ENCODE measurements around the gene TMEM176B. TPM values are rescaled to one million over a fixed set of nuclear protein-coding genes. Genes with fewer than 3 reads are reported as not detected.

TMEM176B gene
- total and polyA plus RNA-seq, 12 donors, result 1.8 to 99.1 (median 37.6) TPM

- intact Hi-C loops (cut with DNase I), result no loop called here
- TF ChIP-seq, protein P1, sequence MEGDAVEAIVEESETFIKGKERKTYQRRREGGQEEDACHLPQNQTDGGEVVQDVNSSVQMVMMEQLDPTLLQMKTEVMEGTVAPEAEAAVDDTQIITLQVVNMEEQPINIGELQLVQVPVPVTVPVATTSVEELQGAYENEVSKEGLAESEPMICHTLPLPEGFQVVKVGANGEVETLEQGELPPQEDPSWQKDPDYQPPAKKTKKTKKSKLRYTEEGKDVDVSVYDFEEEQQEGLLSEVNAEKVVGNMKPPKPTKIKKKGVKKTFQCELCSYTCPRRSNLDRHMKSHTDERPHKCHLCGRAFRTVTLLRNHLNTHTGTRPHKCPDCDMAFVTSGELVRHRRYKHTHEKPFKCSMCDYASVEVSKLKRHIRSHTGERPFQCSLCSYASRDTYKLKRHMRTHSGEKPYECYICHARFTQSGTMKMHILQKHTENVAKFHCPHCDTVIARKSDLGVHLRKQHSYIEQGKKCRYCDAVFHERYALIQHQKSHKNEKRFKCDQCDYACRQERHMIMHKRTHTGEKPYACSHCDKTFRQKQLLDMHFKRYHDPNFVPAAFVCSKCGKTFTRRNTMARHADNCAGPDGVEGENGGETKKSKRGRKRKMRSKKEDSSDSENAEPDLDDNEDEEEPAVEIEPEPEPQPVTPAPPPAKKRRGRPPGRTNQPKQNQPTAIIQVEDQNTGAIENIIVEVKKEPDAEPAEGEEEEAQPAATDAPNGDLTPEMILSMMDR (IDR thresholded peaks at IDR 0.05), result no peak
- no peak for TF ChIP-seq POLR2A (IDR thresholded peaks at IDR 0.05)
- H3K9me3 ChIP-seq (replicated peaks in 1 of 3), result no peaks in the 10 kb centered on the region
- no peaks in the 10 kb centered on the region for H3K27me3 ChIP-seq
- H3K4me3 ChIP-seq, result no peak overlapping the region
- H3K4me1 ChIP-seq (replicated peaks in 1 of 2), result no peaks in the 10 kb centered on the region
- DNase-seq, result peak in 2 of 7 donors; percentile 4 to 6
- no peak overlapping the region for H3K27ac ChIP-seq
- 89 to 94% (median 91%) methylated on average over 7 to 8 of the region's 8 CpGs for WGBS, 4 donors
- no peaks in the 10 kb centered on the region for H3K36me3 ChIP-seq (replicated peaks in 1 of 2)
Observed at GRCh38 chr7:150848111-150848510, 47.9 kb upstream of the TMEM176B start.

DNA sequence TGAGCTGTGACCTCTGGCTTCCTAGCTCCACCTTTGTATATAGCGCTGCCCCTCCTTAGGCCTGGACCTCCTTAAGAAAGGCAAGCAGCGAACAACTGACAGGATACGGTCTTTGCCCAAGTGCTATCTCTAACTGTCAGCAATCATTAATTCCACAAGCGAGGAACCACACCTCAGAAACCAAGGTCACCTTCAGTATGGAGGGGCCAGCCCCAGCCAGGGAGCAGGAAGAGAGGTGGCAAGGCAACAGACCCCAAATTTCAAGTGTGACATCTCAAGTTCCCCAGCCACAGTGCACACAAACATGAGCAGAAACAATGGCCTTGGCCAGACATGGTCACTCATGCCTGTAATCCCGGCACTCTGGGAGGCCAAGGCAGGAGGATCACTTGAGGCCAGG is 47.4 kb upstream of the TMEM176B start:
- TF ChIP-seq, protein P1 (IDR thresholded peaks at IDR 0.05), result no peak
- TF ChIP-seq POLR2A (IDR thresholded peaks at IDR 0.05), result no peak
- H3K9me3 ChIP-seq (replicated peaks in 1 of 3), result no peaks in the 10 kb centered on the region
- no peaks in the 10 kb centered on the region for H3K27me3 ChIP-seq
- no peaks in the 10 kb centered on the region for H3K36me3 ChIP-seq (replicated peaks in 1 of 2)
- no peaks in the 10 kb centered on the region for H3K4me1 ChIP-seq (replicated peaks in 1 of 2)
- intact Hi-C loops (cut with DNase I), result no loop called here
- peak in 1 of 7 donors; percentile 13 for DNase-seq
- no peak overlapping the region for H3K27ac ChIP-seq
- 86 to 94% (median 89%) methylated on average over 5 of the region's 5 CpGs for WGBS, 4 donors
- H3K4me3 ChIP-seq, result no peak overlapping the region

- Histone ChIP-seq H3K4me3 (no peak overlapping the region), H3K4me1 (replicated peaks in 1 of 2) (no peaks in the 10 kb centered on the region), H3K27ac (no peak overlapping the region), H3K36me3 (replicated peaks in 1 of 2) (no peaks in the 10 kb centered on the region), H3K9me3 (replicated peaks in 1 of 3) (no peaks in the 10 kb centered on the region), H3K27me3 (no peaks in the 10 kb centered on the region)
- intact Hi-C loops (cut with DNase I), result no loop called here
- peak in 2 of 7 donors; percentile 7 to 31 for DNase-seq
- TF ChIP-seq, protein P1 (IDR thresholded peaks at IDR 0.05), result no peak
- no peak for TF ChIP-seq POLR2A (IDR thresholded peaks at IDR 0.05)
- 90 to 96% (median 92%) methylated on average over 7 to 14 of the region's 14 CpGs for WGBS, 4 donors
Observed at GRCh38 chr7:150846291-150847115, 46.3 kb upstream of the TMEM176B start.

DNA sequence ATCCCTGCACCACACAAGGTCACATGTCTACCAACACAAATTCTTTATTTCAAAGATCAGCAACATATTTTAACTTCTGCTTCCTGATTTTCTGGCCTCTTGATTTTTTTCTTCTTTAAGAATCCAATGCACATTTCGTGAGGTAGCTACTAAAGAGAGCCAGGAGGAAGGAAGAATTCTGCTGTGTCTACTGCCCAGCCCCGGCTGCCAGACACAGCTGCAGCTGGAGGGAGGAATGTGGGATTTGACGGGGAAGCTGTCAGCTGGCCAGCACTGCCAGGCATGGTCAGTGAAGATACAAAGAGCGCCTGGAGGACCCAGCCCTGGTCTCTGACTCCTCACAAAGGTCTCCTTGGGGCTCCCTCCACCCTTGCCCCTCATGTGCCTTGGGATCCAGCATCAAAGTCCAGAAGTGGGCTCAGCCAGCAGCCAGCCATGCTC is 45.3 kb upstream of the TMEM176B start:
- Histone ChIP-seq H3K4me3 (no peak overlapping the region), H3K27ac (no peak overlapping the region), H3K36me3 (replicated peaks in 1 of 2) (no peaks in the 10 kb centered on the region), H3K27me3 (no peaks in the 10 kb centered on the region), H3K4me1 (replicated peaks in 1 of 2) (no peaks in the 10 kb centered on the region), H3K9me3 (replicated peaks in 1 of 3) (no peaks in the 10 kb centered on the region)
- intact Hi-C loops (cut with DNase I), result no loop called here
- TF ChIP-seq, protein P1 (IDR thresholded peaks at IDR 0.05), result no peak
- no peak for TF ChIP-seq POLR2A (IDR thresholded peaks at IDR 0.05)
- peak in 3 of 7 donors; percentile 28 to 51 (median 29) for DNase-seq
- WGBS, 4 donors, result 31 to 48% (median 36%) methylated on average over 4 of the region's 4 CpGs
